Mesenchymal stem cell (in vitro differentiated cells and primary cell): ENCODE data around the gene GNAT2.

Source experiments
- DNase-seq: peaks from one replicate; pipeline ENCODE4 v3.0.0-alpha.2; 2013
- H2AFZ ChIP-seq: one replicate; pipeline ENCODE4 v1.6.1; 2013; ENCODE audit warnings: low read depth, mild to moderate bottlenecking, control low read depth, inconsistent platforms, low read length, moderate library complexity
- H2AK5ac ChIP-seq: 2 replicates; pipeline ENCODE4 v1.6.1; 2013; ENCODE audit warnings: low read length, moderate library complexity, mild to moderate bottlenecking, inconsistent platforms; ENCODE audit not compliant: severe bottlenecking
- H2BK120ac ChIP-seq: one replicate; pipeline ENCODE4 v1.6.1; 2013; ENCODE audit warnings: low read depth, mild to moderate bottlenecking, inconsistent platforms, low read length, moderate library complexity
- H2BK12ac ChIP-seq, 2 experiments: one replicate each; pipeline ENCODE4 v1.6.1; 2013; ENCODE audit warnings: inconsistent platforms in 2 of 2, low read length in 2 of 2, mild to moderate bottlenecking in 2 of 2, moderate library complexity in 2 of 2, control low read depth in 1 of 2
- H2BK15ac ChIP-seq: one replicate; pipeline ENCODE4 v1.6.1; 2013; ENCODE audit warnings: mild to moderate bottlenecking, low read depth, inconsistent platforms; ENCODE audit not compliant: poor library complexity, severe bottlenecking
- H2BK5ac ChIP-seq: 2 replicates; pipeline ENCODE4 v1.6.1; 2013; ENCODE audit warnings: low read depth, mild to moderate bottlenecking, low read length, control low read depth, inconsistent platforms; ENCODE audit not compliant: poor library complexity, severe bottlenecking
- H3K14ac ChIP-seq, 2 experiments: one replicate each; pipeline ENCODE4 v1.6.1; 2013; ENCODE audit warnings: inconsistent platforms in 2 of 2, low read length in 2 of 2, control low read depth in 1 of 2, mild to moderate bottlenecking in 1 of 2, moderate library complexity in 1 of 2
- H3K18ac ChIP-seq, 2 experiments: one replicate each; pipeline ENCODE4 v1.6.1; 2013; ENCODE audit warnings: inconsistent platforms in 2 of 2, low read length in 2 of 2, control low read depth in 1 of 2, low read depth in 1 of 2, mild to moderate bottlenecking in 1 of 2
- H3K23ac ChIP-seq, 2 experiments: one replicate each; pipeline ENCODE4 v1.6.1; 2013; ENCODE audit warnings: inconsistent platforms in 2 of 2, low read length in 2 of 2, mild to moderate bottlenecking in 2 of 2, moderate library complexity in 2 of 2, control low read depth in 1 of 2
- H3K27ac ChIP-seq: 2 replicates; pipeline ENCODE4 v1.5.1; 2013; ENCODE audit warnings: mild to moderate bottlenecking, moderate library complexity, low read length, control low read depth, inconsistent platforms; ENCODE audit not compliant: poor library complexity, severe bottlenecking
- H3K27me3 ChIP-seq, 2 experiments: 2 replicates each; pipeline versions ENCODE4 v1.6.1 to v1.7.0; 2013; ENCODE audit warnings: low read length in 2 of 2, mild to moderate bottlenecking in 2 of 2, moderate library complexity in 2 of 2, control low read depth in 1 of 2, inconsistent platforms in 1 of 2; ENCODE audit not compliant: control insufficient read depth in 1 of 2, insufficient read depth in 1 of 2
- H3K36me3 ChIP-seq, 2 experiments: 2 replicates each; pipeline versions ENCODE4 v1.6.1 to v1.7.0; 2013; ENCODE audit warnings: low read length in 2 of 2, control low read depth in 1 of 2, inconsistent platforms in 1 of 2, low read depth in 1 of 2, mild to moderate bottlenecking in 1 of 2; ENCODE audit not compliant: insufficient read depth in 2 of 2, control insufficient read depth in 1 of 2
- H3K4ac ChIP-seq, 2 experiments: one replicate each; pipeline ENCODE4 v1.6.1; 2013; ENCODE audit warnings: inconsistent platforms in 2 of 2, low read length in 2 of 2, mild to moderate bottlenecking in 2 of 2, moderate library complexity in 2 of 2, control low read depth in 1 of 2, low read depth in 1 of 2
- H3K4me1 ChIP-seq: 2 replicates; pipeline ENCODE4 v1.6.1; 2013; ENCODE audit warnings: low read depth, low read length, control low read depth; ENCODE audit not compliant: control insufficient read depth, insufficient read depth
- H3K4me2 ChIP-seq: 2 replicates; pipeline ENCODE4 v1.6.1; 2013; ENCODE audit warnings: low read length, mild to moderate bottlenecking, inconsistent platforms; ENCODE audit not compliant: poor library complexity, severe bottlenecking
- H3K4me3 ChIP-seq, 2 experiments: 2 replicates each; pipeline versions ENCODE4 v1.5.1 to v1.7.0; 2013; ENCODE audit warnings: low read length in 2 of 2, mild to moderate bottlenecking in 2 of 2, control low read depth in 1 of 2, low read depth in 1 of 2; ENCODE audit not compliant: insufficient read depth in 1 of 2
- H3K79me1 ChIP-seq: replicated peaks from 2 replicates; pipeline ENCODE4 v1.6.1; 2013; ENCODE audit warnings: mild to moderate bottlenecking, control low read depth, low read length, inconsistent platforms; ENCODE audit not compliant: poor library complexity, severe bottlenecking
- H3K9ac ChIP-seq: 2 replicates; pipeline ENCODE4 v1.7.0; 2013; ENCODE audit warnings: mild to moderate bottlenecking, low read length, moderate library complexity
- H3K9me3 ChIP-seq: 2 replicates; pipeline ENCODE4 v1.7.0; 2013; ENCODE audit warnings: mild to moderate bottlenecking, low read length; ENCODE audit not compliant: control insufficient read depth
- H4K8ac ChIP-seq: one replicate; pipeline ENCODE4 v1.6.1; 2013; ENCODE audit warnings: inconsistent platforms, mild to moderate bottlenecking, low read length, moderate library complexity
- H4K91ac ChIP-seq: one replicate; pipeline ENCODE4 v1.6.1; 2013; ENCODE audit warnings: mild to moderate bottlenecking, low read length, inconsistent platforms
- WGBS: methylation state at CpG from one replicate; pipeline ENCODE4 v1.1.7; 2013; ENCODE audit warnings: mixed read lengths; 5-methylcytosine and 5-hydroxymethylcytosine counted together

Gene GNAT2

DNA sequence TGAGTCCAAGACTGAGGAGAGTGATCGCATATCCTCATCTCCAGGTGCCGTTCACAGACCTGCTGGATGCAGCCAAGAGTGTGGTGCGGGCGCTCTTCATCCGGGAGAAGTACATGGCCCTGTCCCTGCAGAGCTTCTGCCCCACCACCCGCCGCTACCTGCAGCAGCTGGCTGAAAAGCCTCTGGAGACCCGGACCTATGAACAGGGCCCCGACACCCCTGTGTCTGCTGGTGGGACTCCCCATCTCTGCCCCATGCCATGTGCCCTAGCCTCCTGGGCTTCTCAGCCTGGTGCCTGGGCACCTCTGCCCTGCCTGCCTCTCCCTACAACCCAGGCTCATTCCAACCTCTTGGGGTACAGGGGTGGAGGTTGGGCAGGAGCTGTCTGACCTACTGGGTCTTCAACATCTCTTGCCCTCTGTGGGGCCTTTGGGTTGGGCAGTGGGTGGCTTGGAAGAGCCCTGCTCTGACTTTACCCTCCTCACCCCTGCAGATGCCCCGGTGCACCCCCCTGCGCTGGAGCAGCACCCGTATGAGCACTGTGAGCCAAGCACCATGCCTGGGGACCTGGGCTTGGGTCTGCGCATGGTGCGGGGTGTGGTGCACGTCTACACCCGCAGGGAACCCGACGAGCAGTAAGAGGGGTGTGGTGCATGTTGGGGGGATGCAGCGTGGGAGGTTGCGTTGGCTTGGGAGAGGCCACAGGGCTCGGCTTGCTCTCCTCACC is 7.4 kb upstream of the GNAT2 start:
- WGBS, result 96% methylated on average over 20 of the region's 21 CpGs
- H3K18ac ChIP-seq, result no peak overlapping the region
- no peak overlapping the region for H2AFZ ChIP-seq

DNA sequence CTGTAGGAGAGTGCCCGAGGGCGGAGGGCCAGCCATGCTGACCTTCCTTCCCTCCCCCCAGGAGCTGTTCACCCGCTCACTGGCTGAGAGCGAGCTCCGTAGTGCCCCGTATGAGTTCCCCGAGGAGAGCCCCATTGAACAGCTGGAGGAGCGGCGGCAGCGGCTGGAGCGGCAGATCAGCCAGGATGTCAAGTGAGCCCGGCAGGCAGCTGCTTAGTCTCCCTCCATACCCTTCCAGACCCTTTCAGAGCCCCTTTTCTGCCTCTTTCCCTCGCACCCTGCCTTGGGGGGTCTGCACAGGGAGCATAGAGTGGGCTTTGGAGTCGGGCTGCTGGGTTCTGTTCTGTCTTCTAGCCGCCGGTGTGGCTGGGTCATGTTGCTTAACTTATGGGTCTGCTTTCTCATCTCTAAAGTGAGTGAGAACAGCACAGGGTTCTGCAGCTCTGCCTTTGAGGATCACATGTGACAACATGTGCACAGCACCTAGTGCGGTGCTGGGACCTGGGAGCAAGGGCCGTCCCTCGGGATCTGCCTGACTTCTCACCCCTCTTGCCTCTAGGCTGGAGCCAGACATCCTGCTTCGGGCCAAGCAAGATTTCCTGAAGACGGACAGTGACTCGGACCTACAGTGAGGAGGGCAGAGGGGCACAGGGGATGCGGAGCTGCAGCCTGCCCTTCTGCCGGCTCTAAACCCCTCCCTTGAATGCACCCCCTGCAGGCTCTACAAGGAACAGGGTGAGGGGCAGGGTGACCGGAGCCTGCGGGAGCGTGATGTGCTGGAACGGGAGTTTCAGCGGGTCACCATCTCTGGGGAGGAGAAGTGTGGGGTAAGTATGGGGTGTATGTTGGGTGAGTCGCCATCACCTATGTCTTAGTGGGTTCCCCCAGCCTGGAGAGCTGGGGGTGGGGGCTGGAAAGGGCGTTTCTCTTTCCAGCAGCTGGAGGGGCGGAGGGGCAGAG is 6.5 kb upstream of the GNAT2 start:
- Histone ChIP-seq H4K91ac (no peak overlapping the region), H3K9me3 (no peaks in the 10 kb centered on the region), H3K4me2 (no peak overlapping the region), H3K4me3 (no peak overlapping the region), H3K18ac (no peak overlapping the region), H2BK5ac (no peak overlapping the region), H3K23ac (no peak overlapping the region), H3K27ac (no peak overlapping the region), H3K79me1 (peaks cover 19% of the 10 kb centered on the region), H2AK5ac (no peak overlapping the region), H3K4ac (no peak overlapping the region), H3K14ac (no peak overlapping the region), H2BK15ac (no peak overlapping the region), H3K36me3 (peaks cover 47 to 75% of the 10 kb centered on the region in 2 experiments), H4K8ac (no peak overlapping the region), H3K27me3 (no peaks in the 10 kb centered on the region), H3K4me1 (peaks cover 74% of the 10 kb centered on the region), H3K9ac (no peak overlapping the region), H2BK12ac (no peak overlapping the region), H2AFZ (no peak overlapping the region), H2BK120ac (no peak overlapping the region)
- DNase-seq, result no peak
- WGBS, result 90% methylated on average over 29 of the region's 32 CpGs

More for the DNA sequence above, 7.4 kb upstream of the GNAT2 start:
- Histone ChIP-seq H2BK120ac (no peak overlapping the region), H4K8ac (no peak overlapping the region), H3K14ac (no peak overlapping the region), H3K4me3 (no peak overlapping the region), H3K4ac (no peak overlapping the region), H3K9me3 (no peaks in the 10 kb centered on the region), H2BK12ac (no peak overlapping the region), H3K27me3 (no peaks in the 10 kb centered on the region), H2BK5ac (no peak overlapping the region), H3K4me1 (peaks cover 68% of the 10 kb centered on the region), H3K79me1 (peaks cover 27% of the 10 kb centered on the region), H3K36me3 (peaks cover 57 to 80% of the 10 kb centered on the region in 2 experiments), H3K23ac (no peak overlapping the region), H4K91ac (no peak overlapping the region), H2AK5ac (no peak overlapping the region), H3K27ac (no peak overlapping the region), H3K9ac (no peak overlapping the region), H2BK15ac (no peak overlapping the region), H3K4me2 (no peak overlapping the region)
- DNase-seq, result no peak

DNA sequence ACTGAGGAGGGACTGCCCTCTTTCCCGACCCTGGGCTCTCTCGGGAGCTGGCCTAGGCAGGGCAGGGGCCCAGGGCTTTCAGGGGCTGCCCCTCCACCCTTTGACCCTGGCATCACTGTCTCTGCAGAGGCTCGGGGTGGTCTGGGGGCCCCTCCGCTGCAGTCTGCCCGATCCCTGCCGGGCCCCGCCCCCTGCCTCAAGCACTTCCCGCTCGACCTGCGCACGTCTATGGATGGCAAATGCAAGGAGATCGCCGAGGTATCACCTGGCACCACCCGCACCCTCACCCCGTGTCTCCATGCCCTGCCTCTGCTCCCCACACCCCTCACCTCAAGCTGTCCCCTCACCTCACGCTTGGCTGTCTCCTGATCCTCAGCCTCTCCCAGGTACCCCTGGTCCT is 5.8 kb upstream of the GNAT2 start:
- no peak overlapping the region for H4K8ac ChIP-seq
- H3K9me3 ChIP-seq, result no peaks in the 10 kb centered on the region
- no peak overlapping the region for H2AK5ac ChIP-seq
- H2BK12ac ChIP-seq, result no peak overlapping the region
- WGBS, result 91% methylated on average over 16 of the region's 16 CpGs
- no peak overlapping the region for H2BK15ac ChIP-seq
- DNase-seq, result no peak
- H3K23ac ChIP-seq, result no peak overlapping the region
- no peak overlapping the region for H3K14ac ChIP-seq
- no peak overlapping the region for H2BK5ac ChIP-seq
- no peak overlapping the region for H3K4me3 ChIP-seq
- H3K27ac ChIP-seq, result no peak overlapping the region
- H3K9ac ChIP-seq, result no peak overlapping the region
- H3K4me1 ChIP-seq, result peaks cover 71% of the 10 kb centered on the region
- H3K4me2 ChIP-seq, result no peak overlapping the region
- H3K79me1 ChIP-seq, result peaks cover 14% of the 10 kb centered on the region
- H4K91ac ChIP-seq, result no peak overlapping the region
- H2AFZ ChIP-seq, result no peak overlapping the region
- no peak overlapping the region for H3K18ac ChIP-seq
- H3K36me3 ChIP-seq, result peaks cover 43 to 68% of the 10 kb centered on the region in 2 experiments
- H3K4ac ChIP-seq, result no peak overlapping the region
- H3K27me3 ChIP-seq, result no peaks in the 10 kb centered on the region
- H2BK120ac ChIP-seq, result no peak overlapping the region
